ENCODE data around the gene HOXC13.

The HOXC13 gene

DNA sequence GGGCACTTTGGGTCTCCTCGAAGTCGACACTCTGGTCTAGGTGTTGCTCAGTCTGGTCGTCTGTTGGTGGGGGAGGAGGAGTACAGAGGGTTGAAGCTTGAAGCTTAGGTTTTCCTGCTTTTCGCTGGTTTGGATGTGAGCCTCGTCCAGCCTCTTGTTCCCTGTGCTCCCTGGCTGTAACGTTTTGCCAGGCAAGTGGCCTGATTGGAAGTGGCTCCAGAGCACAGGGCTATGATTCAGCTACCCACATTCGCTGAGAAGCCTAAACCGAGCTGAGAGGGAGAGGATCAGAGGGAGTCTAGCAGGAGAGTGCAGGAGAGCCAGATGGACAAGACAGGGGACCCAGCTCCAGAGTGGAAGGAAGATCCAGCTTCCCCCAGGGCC, 52.4 kb downstream of the HOXC13 start:
- DNase-seq (ENCODE audit: extremely low read depth, low read depth): no peak
- TF ChIP-seq, protein P1, sequence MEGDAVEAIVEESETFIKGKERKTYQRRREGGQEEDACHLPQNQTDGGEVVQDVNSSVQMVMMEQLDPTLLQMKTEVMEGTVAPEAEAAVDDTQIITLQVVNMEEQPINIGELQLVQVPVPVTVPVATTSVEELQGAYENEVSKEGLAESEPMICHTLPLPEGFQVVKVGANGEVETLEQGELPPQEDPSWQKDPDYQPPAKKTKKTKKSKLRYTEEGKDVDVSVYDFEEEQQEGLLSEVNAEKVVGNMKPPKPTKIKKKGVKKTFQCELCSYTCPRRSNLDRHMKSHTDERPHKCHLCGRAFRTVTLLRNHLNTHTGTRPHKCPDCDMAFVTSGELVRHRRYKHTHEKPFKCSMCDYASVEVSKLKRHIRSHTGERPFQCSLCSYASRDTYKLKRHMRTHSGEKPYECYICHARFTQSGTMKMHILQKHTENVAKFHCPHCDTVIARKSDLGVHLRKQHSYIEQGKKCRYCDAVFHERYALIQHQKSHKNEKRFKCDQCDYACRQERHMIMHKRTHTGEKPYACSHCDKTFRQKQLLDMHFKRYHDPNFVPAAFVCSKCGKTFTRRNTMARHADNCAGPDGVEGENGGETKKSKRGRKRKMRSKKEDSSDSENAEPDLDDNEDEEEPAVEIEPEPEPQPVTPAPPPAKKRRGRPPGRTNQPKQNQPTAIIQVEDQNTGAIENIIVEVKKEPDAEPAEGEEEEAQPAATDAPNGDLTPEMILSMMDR (IDR thresholded peaks at IDR 0.05; ENCODE audit: low read depth, low read length): no peak

DNA sequence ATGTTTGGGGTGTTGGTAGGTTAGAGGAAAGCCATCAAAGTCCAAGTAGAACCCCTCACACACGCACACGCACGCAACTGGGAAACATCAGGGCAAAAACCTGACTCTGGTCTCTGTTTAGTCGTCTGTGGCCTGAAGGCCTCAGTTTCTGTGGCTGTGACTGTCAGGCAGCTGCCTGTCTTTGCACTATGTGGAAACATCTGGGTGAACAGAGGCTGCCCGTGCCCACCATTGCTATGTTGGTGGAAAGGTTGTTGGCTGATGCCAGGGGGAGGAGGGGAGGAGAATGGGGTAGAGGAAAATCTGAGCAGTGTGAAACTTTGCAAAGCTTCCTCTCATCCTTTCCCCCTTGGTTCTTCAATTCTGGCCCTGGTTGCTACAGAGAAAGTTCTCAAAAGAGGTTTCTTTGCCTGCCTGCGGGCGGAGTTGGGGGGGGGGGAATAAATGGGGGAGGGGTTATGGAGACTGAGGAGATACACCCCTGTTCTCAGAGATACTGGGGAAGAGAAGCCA, 53.8 kb downstream of the HOXC13 start:
- no peak for DNase-seq (ENCODE audit: extremely low read depth, low read depth)
- TF ChIP-seq, protein P1 (IDR thresholded peaks at IDR 0.05; ENCODE audit: low read depth, low read length): no peak

DNA sequence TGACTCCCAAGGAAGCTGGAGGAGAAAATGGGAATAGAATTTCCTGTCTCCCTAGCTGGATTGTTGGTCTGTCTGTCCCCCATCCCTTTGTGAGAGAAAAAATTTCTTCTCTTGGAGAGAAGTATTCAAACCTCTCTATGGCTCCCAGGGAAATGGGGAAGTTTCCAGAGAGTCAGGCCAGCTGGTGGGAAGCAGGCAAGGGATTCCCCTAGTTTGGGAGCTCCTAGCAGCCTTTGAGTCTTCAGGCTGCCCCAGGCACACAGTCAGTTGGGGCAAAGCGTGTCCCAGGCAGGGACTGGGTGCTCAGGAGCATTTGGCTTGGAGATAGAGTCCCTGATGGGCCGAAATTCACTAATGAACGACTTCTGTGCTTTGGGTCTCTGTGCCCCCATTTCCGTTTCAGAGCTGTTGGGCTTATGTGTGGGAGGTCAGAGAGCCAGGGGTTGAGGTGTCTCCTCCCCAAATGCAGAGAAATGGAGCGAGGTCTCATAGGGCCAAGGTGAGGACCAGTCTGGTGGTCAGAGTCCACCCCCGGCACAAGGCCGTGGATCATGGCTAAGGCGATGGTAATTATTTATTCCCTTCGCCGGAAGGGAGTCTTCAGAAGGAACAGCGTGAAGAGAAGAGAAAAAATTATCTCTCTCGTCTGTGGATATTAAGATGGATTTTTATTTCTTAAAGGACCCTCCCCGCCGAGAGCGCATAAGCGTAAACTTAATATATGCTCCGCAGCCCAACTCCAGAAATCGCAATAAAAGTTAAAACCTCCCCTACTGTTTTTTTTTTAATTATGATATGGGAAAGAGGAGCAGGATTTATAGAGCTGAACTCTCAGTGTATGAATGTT, 54.8 kb downstream of the HOXC13 start:
- TF ChIP-seq, protein P1 (IDR thresholded peaks at IDR 0.05; ENCODE audit: low read depth, low read length): no peak
- DNase-seq (ENCODE audit: extremely low read depth, low read depth): no peak

DNA sequence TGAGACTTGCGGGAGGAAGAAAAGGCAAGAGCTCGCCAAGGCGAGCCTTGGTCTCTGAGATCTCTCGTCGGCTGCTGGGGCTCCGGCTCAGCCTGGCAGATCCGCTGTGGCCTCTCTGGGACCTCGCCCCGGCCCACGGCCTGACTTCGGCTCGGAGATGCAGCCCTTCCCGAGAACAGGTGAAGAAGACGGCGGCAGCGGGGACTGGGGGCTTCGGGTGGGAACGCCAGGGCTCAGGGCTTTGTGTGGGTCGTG, 55.3 kb downstream of the HOXC13 start:
- TF ChIP-seq, protein P1 (IDR thresholded peaks at IDR 0.05; ENCODE audit: low read depth, low read length): no peak
- DNase-seq (ENCODE audit: extremely low read depth, low read depth): no peak

DNA sequence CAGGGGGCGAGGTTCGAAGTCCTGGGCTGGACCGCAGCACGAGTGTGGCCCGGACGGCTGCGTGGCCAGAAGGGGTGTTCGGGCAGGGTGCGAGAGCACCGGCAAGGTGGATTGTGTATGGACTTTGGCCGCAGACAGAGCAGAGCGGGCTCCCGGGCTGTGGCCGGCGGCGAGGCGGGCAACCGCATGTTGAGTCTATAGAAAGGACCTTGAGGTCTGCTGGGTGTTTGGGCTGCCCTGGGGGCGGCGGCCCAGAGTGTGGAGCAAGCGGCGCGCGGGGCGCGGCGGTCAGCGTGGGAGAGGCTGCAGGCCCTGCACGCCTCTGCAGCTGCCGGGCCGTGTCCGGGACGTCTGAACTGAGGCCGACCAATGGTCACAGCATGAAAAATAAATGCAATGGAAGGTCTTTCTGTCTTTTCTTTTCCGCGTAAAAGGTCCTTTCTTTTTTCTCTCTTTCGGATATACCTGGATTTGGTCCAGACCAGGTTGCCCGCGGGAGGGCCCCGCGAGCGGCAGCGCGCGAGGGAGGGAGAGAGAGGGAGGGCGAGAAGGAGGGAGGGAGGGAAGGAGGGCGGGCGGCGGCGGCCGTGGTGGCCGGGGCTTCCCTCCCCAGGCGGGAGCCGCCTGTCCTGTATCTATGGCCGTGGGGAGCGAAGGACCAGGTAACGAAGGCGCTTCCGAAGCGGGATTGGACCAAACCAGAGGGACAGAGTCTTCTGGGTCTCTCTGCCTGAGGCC, 55.8 kb downstream of the HOXC13 start:
- no peak for DNase-seq (ENCODE audit: extremely low read depth, low read depth)
- TF ChIP-seq, protein P1 (IDR thresholded peaks at IDR 0.05; ENCODE audit: low read depth, low read length): no peak

DNA sequence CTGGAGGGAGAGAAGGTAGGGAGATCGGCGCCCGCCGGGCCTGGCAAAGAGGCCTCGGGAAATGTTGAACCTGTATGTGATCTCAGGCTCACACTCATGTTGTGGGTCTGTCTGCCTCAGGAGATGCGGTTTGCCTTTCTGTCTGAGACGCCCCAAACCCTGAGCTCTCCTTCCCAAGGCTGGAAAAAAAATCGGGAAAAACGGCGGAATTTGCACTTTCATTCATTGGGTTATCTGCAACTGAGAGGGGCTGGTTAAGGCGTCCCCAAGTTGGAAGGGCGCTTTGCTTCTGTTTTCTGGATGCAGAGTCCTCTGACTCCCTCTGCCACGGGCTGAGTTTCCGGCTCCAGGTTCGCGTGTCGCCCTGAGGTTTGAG, 56.4 kb downstream of the HOXC13 start:
- TF ChIP-seq, protein P1 (IDR thresholded peaks at IDR 0.05; ENCODE audit: low read depth, low read length): no peak
- no peak for DNase-seq (ENCODE audit: extremely low read depth, low read depth)
